Measurements from ENCODE around the gene VPS4B.
"Not testable (repeated sequence)": the region's sequence is repeated elsewhere in the genome, so short reads cannot be mapped to it uniquely, and the experiment has no call there.

GRCh38 chr18:63452751-63453150, 30.5 kb upstream of the VPS4B start:
- TF ChIP-seq POLR2A, POLR2AphosphoS5 (IDR thresholded peaks at IDR 0.05): not testable (repeated sequence)
